ENCODE measurements around the gene TLR5.

The TLR5 gene

GRCh38 chr1:223068900-223069665 lies 74.0 kb downstream of the TLR5 start:
- DNase-seq (ENCODE audit: low spot score), result no peak

GRCh38 chr1:223067914-223068313 lies 75.1 kb downstream of the TLR5 start:
- no peak for DNase-seq (ENCODE audit: low spot score)

- no peak for DNase-seq (ENCODE audit: low spot score)
Observed at GRCh38 chr1:223066415-223066814, 76.6 kb downstream of the TLR5 start.

GRCh38 chr1:223062177-223062576 lies 80.9 kb downstream of the TLR5 start:
- DNase-seq (ENCODE audit: low spot score), result no peak

GRCh38 chr1:223059526-223059925 lies 83.5 kb downstream of the TLR5 start:
- DNase-seq (ENCODE audit: low spot score), result no peak

Data from CD4-positive, alpha-beta T cell treated with Interleukin-6 at 100 ng/mL for 8 hours (primary cell).